Measurements from ENCODE around the gene NFATC1.

The NFATC1 gene

DNA sequence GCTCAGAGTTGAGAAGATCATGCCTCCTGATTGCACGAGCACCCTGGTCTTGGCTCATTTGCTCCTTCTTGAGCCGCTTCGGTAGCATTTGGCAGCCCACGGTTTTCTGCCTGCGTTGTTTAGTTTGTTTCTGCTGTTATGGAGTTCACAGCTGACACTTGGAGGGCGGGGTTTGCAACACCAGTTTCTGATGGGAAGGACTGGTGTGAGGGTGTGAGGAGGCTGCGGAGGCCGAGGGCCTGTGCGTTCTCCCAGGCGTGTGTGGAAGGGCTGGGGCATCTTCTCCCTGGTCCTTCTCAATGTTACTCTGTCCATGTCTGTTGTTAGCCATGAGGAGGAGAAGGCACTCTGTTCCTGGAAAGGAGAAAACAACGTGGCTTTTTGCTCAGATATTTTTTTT is 22.9 kb downstream of the NFATC1 start:
- no peaks in the 10 kb centered on the region for H3K4me1 ChIP-seq (ENCODE audit: low read length)

DNA sequence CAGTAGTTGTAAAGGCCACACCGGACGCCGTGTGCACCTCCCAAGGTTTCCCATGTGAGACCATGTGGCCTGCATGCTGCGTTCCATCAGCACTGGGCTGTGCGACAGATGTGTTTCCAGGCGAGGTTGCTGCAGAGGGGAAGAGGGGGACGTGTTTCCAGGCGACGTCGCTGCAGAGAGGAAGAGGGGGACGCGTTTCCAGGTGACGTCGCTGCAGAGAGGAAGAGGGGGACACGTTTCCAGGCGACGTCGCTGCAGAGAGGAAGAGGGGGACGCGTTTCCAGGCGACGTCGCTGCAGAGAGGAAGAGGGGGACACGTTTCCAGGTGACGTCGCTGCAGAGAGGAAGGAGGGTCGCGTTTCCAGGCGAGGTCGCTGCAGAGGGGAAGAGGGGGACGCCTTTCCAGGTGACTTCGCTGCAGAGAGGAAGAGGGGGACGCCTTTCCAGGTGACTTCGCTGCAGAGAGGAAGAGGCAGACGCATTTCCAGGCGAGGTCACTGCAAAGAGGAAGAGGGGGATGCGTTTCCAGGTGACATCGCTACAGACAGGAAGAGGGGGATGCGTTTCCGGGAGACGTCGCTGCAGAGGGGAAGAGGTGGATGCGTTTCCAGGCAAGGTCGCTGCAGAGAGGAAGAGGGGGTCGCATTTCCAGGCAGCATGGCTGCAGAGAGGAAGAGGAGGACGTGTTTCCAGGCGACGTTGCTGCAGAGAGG is 24.5 kb downstream of the NFATC1 start:
- Histone ChIP-seq H3K79me2 (ENCODE audit: low read length) (peaks cover 74% of the 10 kb centered on the region), H3K4me1 (ENCODE audit: low read length) (no peaks in the 10 kb centered on the region), H4K20me1 (ENCODE audit: insufficient read depth, low read length) (peaks cover 88% of the 10 kb centered on the region), H3K4me3 (ENCODE audit: low read length) (no peak overlapping the region), H3K9ac (ENCODE audit: low read length) (no peak overlapping the region), H3K9me3 (ENCODE audit: insufficient read depth, low read length) (no peaks in the 10 kb centered on the region), H2AFZ (ENCODE audit: low read depth, low read length) (no peak overlapping the region), H3K27me3 (ENCODE audit: low read depth, low read length) (no peaks in the 10 kb centered on the region), H3K27ac (ENCODE audit: low read length) (no peak overlapping the region), H3K4me2 (ENCODE audit: low read length) (no peak overlapping the region), H3K36me3 (replicated peaks; ENCODE audit: low read depth, low read length) (peaks cover 21% of the 10 kb centered on the region)
- TF ChIP-seq, protein P1, sequence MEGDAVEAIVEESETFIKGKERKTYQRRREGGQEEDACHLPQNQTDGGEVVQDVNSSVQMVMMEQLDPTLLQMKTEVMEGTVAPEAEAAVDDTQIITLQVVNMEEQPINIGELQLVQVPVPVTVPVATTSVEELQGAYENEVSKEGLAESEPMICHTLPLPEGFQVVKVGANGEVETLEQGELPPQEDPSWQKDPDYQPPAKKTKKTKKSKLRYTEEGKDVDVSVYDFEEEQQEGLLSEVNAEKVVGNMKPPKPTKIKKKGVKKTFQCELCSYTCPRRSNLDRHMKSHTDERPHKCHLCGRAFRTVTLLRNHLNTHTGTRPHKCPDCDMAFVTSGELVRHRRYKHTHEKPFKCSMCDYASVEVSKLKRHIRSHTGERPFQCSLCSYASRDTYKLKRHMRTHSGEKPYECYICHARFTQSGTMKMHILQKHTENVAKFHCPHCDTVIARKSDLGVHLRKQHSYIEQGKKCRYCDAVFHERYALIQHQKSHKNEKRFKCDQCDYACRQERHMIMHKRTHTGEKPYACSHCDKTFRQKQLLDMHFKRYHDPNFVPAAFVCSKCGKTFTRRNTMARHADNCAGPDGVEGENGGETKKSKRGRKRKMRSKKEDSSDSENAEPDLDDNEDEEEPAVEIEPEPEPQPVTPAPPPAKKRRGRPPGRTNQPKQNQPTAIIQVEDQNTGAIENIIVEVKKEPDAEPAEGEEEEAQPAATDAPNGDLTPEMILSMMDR (IDR thresholded peaks at IDR 0.05; ENCODE audit: low read depth, low read length), result no peak
- no peak for TF ChIP-seq EZH2phosphoT487 (IDR thresholded peaks at IDR 0.05; ENCODE audit: low read depth)

More for the DNA sequence above, 22.9 kb downstream of the NFATC1 start:
- Histone ChIP-seq H3K4me3 (ENCODE audit: low read length) (no peak overlapping the region), H3K79me2 (ENCODE audit: low read length) (peaks cover 72% of the 10 kb centered on the region), H2AFZ (ENCODE audit: low read depth, low read length) (no peak overlapping the region), H3K27me3 (ENCODE audit: low read depth, low read length) (no peaks in the 10 kb centered on the region), H4K20me1 (ENCODE audit: insufficient read depth, low read length) (peaks cover 86% of the 10 kb centered on the region), H3K36me3 (replicated peaks; ENCODE audit: low read depth, low read length) (peaks cover 35% of the 10 kb centered on the region), H3K9me3 (ENCODE audit: insufficient read depth, low read length) (no peaks in the 10 kb centered on the region), H3K27ac (ENCODE audit: low read length) (no peak overlapping the region), H3K4me2 (ENCODE audit: low read length) (no peak overlapping the region), H3K9ac (ENCODE audit: low read length) (no peak overlapping the region)
- TF ChIP-seq, protein P1 (IDR thresholded peaks at IDR 0.05; ENCODE audit: low read depth, low read length), result no peak
- TF ChIP-seq EZH2phosphoT487 (IDR thresholded peaks at IDR 0.05; ENCODE audit: low read depth), result no peak

DNA sequence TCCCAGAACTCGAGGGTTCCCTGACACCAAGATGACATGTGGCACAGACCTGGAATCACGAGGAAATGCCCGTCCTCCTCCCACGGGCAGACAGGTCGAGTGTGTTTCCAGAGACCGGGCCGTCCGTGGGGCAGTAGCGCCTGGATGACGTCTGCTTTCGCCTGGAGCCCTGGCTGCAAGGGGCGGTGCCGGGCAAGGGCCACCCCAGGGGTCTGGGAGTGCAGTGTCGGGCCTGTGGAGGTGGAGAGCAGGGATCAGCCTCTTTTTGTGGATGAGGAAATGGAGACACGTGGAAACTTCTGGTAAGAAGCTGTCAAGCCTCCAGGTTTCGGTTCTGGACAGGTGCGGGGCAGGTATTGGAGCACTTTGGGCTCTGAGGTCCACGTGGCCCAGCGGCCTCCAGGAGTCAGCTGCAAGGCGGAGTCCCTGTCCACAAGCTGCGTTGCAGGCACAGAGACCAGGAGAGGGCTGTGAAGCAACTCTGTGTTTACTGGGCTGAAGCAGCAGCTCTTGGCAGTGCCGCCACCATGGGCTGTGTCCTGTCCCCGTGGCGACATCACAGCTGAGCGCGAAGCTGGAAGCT is 25.6 kb downstream of the NFATC1 start:
- Histone ChIP-seq H3K4me2 (ENCODE audit: low read length) (no peak overlapping the region), H2AFZ (ENCODE audit: low read depth, low read length) (no peak overlapping the region), H3K27me3 (ENCODE audit: low read depth, low read length) (no peaks in the 10 kb centered on the region), H4K20me1 (ENCODE audit: insufficient read depth, low read length) (peaks cover 91% of the 10 kb centered on the region), H3K36me3 (replicated peaks; ENCODE audit: low read depth, low read length) (peaks cover 32% of the 10 kb centered on the region), H3K9ac (ENCODE audit: low read length) (no peak overlapping the region), H3K9me3 (ENCODE audit: insufficient read depth, low read length) (no peaks in the 10 kb centered on the region), H3K4me3 (ENCODE audit: low read length) (no peak overlapping the region), H3K27ac (ENCODE audit: low read length) (no peak overlapping the region), H3K4me1 (ENCODE audit: low read length) (no peaks in the 10 kb centered on the region), H3K79me2 (ENCODE audit: low read length) (peaks cover 75% of the 10 kb centered on the region)
- TF ChIP-seq, protein P1 (IDR thresholded peaks at IDR 0.05; ENCODE audit: low read depth, low read length), result no peak
- TF ChIP-seq EZH2phosphoT487 (IDR thresholded peaks at IDR 0.05; ENCODE audit: low read depth), result no peak

DNA sequence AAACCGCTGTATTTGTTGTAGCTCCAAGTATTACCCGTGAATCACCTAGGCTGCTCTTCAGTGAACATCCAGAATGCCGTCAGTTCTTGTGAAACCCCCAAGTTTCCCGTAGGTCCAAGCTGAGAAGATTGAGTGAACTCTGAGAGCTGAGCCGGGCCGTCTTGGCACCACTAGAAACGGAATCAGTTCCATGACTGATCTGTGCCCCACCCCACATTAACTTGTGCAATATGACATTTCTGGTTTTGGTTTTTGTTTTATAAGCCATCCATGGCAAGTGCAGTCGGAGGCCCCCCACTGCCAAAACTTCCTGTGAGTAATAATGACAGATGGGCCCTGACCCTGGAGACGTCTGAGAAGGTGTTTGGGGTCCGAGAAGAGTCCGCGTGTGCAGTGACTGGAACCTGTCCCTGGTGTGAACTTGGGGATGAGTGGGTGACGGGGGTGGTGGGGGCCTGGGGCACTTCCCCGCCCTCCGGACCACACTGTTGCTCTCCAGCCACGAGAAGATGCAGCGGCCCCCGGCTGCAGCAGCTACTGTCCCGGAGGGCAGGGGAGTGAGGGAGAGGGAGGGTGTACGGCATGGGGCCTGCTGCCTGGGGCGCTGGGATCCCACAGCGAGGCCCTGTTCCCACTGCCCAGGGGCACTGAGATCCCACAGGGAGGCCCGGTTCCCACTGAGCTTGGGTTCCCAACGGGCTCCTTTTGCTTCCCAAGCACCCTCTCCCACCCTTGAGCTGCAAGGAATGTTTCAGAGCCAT is 26.5 kb downstream of the NFATC1 start:
- Histone ChIP-seq H3K9me3 (ENCODE audit: insufficient read depth, low read length) (no peaks in the 10 kb centered on the region), H3K4me1 (ENCODE audit: low read length) (no peaks in the 10 kb centered on the region), H3K4me3 (ENCODE audit: low read length) (no peak overlapping the region), H3K27me3 (ENCODE audit: low read depth, low read length) (no peaks in the 10 kb centered on the region), H3K27ac (ENCODE audit: low read length) (no peak overlapping the region), H3K36me3 (replicated peaks; ENCODE audit: low read depth, low read length) (peaks cover 34% of the 10 kb centered on the region), H3K4me2 (ENCODE audit: low read length) (no peak overlapping the region), H3K79me2 (ENCODE audit: low read length) (peaks cover 77% of the 10 kb centered on the region), H4K20me1 (ENCODE audit: insufficient read depth, low read length) (peaks cover 93% of the 10 kb centered on the region), H2AFZ (ENCODE audit: low read depth, low read length) (no peak overlapping the region), H3K9ac (ENCODE audit: low read length) (no peak overlapping the region)
- no peak for TF ChIP-seq EZH2phosphoT487 (IDR thresholded peaks at IDR 0.05; ENCODE audit: low read depth)
- TF ChIP-seq, protein P1 (IDR thresholded peaks at IDR 0.05; ENCODE audit: low read depth, low read length), result no peak

Measured in OCI-LY3 (cell line).